Gastroesophageal sphincter (tissue), 4 donors: ENCODE data around the gene CNTNAP2. TPM values are rescaled to one million over a fixed set of nuclear protein-coding genes. Genes with fewer than 3 reads are reported as not detected.

Experiments
- ATAC-seq: fragments of 150-250 bp; one replicate; pipeline ENCODE4 v1.9.1; 2016; ENCODE audit warnings: mild to moderate bottlenecking, moderate library complexity
- H3K27ac ChIP-seq, 4 donors: fragments of 200-600 bp; sonication (generic) in 3 of 4; 1 replicate in 3 of 4; 2 replicates in 1 of 4; pipeline ENCODE4 v1.5.1; 2016 to 2019
- H3K27me3 ChIP-seq: fragments of 200-600 bp; sonication (generic); one replicate; pipeline ENCODE4 v1.5.1; 2019
- H3K36me3 ChIP-seq, 2 donors: fragments of 200-600 bp; sonication (generic); one replicate each; pipeline ENCODE4 v1.5.1; 2019; ENCODE audit warnings: control low read depth in 1 of 2
- H3K4me1 ChIP-seq, 3 donors: fragments of 200-600 bp; sonication (generic); 1 replicate in 2 of 3; 2 replicates in 1 of 3; pipeline ENCODE4 v1.5.1; 2016 to 2019; ENCODE audit warnings: control low read depth in 2 of 3
- H3K4me3 ChIP-seq, 2 donors: fragments of 200-600 bp; sonication (generic); one replicate each; pipeline ENCODE4 v1.5.1; 2019; ENCODE audit warnings: mild to moderate bottlenecking in 1 of 2, moderate library complexity in 1 of 2
- H3K9me3 ChIP-seq, 3 donors: fragments of 200-600 bp; sonication (generic); one replicate each; pipeline ENCODE4 v1.5.1; 2017 to 2019; ENCODE audit warnings: control low read depth in 2 of 3
- CTCF ChIP-seq, 4 experiments: fragments of 200-600 bp in 2 of 4; fragments of 450-650 bp in 2 of 4; sonication (generic) in 1 of 4; IDR thresholded peaks; one replicate each; pipeline ENCODE4 v1.5.1; 2017 to 2019; ENCODE audit warnings: antibody characterized with exemption in 4 of 4, mild to moderate bottlenecking in 2 of 4, moderate library complexity in 2 of 4
- EP300 ChIP-seq: sonication (generic); formaldehyde crosslinking; IDR thresholded peaks from one replicate; pipeline ENCODE4 v1.6.1; 2017; ENCODE audit warnings: antibody characterized with exemption, mild to moderate bottlenecking
- POLR2A ChIP-seq, 2 donors: fragments of 450-650 bp; IDR thresholded peaks; one replicate each; pipeline ENCODE4 v1.6.1; 2017; ENCODE audit warnings: antibody characterized with exemption in 2 of 2, mild to moderate bottlenecking in 2 of 2, moderate library complexity in 1 of 2
- POLR2AphosphoS5 ChIP-seq: sonication (generic); formaldehyde crosslinking; IDR thresholded peaks from one replicate; pipeline ENCODE4 v1.6.1; 2017; ENCODE audit warnings: antibody characterized with exemption
- WGBS, 2 donors: methylation state at CpG; one replicate each; pipeline ENCODE4 v1.1.5; 2018; ENCODE audit warnings: low coverage in 1 of 2; 5-methylcytosine and 5-hydroxymethylcytosine counted together
- total RNA-seq, 4 donors: library from RNA; depleted of rRNA; stranded (reverse); fragments of >200 nt; gene quantifications; one replicate each; pipeline ENCODE4 v1.1.0, GENCODE V29; 2016

The CNTNAP2 gene
- total RNA-seq, 4 donors from 2014 or later, result 1.5 to 8.9 (median 3.2) TPM

- TF ChIP-seq POLR2A (IDR thresholded peaks at IDR 0.05), result no peak
- Histone ChIP-seq H3K27me3 (no peaks in the 10 kb centered on the region), H3K4me1 (peaks cover 0 to 11% (median 0%) of the 10 kb centered on the region in 3 donors), H3K9me3 (no peaks in the 10 kb centered on the region), H3K4me3 (no peak overlapping the region), H3K27ac (no peak overlapping the region), H3K36me3 (no peaks in the 10 kb centered on the region)
- ATAC-seq, result no peak
- 90% methylated on average over 3 of the region's 4 CpGs; no CpG with 5 or more reads in 1 of the 2 donors for WGBS, 2 donors
Measured at GRCh38 chr7:148275359-148275890, 2158.8 kb downstream of the CNTNAP2 start.

- WGBS, 2 donors, result 53 to 69% methylated on average over 7 to 8 of the region's 11 CpGs
- H3K4me1 ChIP-seq, result peaks cover 0 to 11% (median 0%) of the 10 kb centered on the region in 3 donors
- TF ChIP-seq CTCF (IDR thresholded peaks at IDR 0.05) (no peak), EP300 (no peak), POLR2AphosphoS5 (no peak), POLR2A (IDR thresholded peaks at IDR 0.05) (no peak)
- no peaks in the 10 kb centered on the region for H3K36me3 ChIP-seq
- H3K9me3 ChIP-seq, result no peaks in the 10 kb centered on the region
- no peak overlapping the region for H3K27ac ChIP-seq
- ATAC-seq, result no peak
- H3K27me3 ChIP-seq, result no peaks in the 10 kb centered on the region
- H3K4me3 ChIP-seq, result no peak overlapping the region
Measured at GRCh38 chr7:148276314-148277041, 2159.9 kb downstream of the CNTNAP2 start.

- ATAC-seq, result no peak
Measured at GRCh38 chr7:148277042-148277660, 2160.6 kb downstream of the CNTNAP2 start.

GRCh38 chr7:148286150-148286549, 2169.5 kb downstream of the CNTNAP2 start:
- H3K4me1 ChIP-seq, result peaks cover 0 to 9% (median 0%) of the 10 kb centered on the region in 3 donors
- ATAC-seq, result no peak

More at GRCh38 chr7:148277042-148277660, 2160.6 kb downstream of the CNTNAP2 start:
- Histone ChIP-seq H3K27me3 (no peaks in the 10 kb centered on the region), H3K4me3 (no peak overlapping the region), H3K9me3 (no peaks in the 10 kb centered on the region), H3K36me3 (no peaks in the 10 kb centered on the region), H3K27ac (no peak overlapping the region), H3K4me1 (peaks cover 0 to 11% (median 0%) of the 10 kb centered on the region in 3 donors)
- TF ChIP-seq CTCF (IDR thresholded peaks at IDR 0.05), result no peak
- WGBS, 2 donors, result 58 to 71% methylated on average over 3 to 4 of the region's 11 CpGs

More at GRCh38 chr7:148286150-148286549, 2169.5 kb downstream of the CNTNAP2 start:
- H3K27me3 ChIP-seq, result no peaks in the 10 kb centered on the region
- TF ChIP-seq POLR2AphosphoS5 (no peak), POLR2A (IDR thresholded peaks at IDR 0.05) (no peak), CTCF (IDR thresholded peaks at IDR 0.05) (peak in 3 of 4 experiments; percentile 10 to 48 (median 20)), EP300 (no peak)
- H3K4me3 ChIP-seq, result no peak overlapping the region
- H3K36me3 ChIP-seq, result no peaks in the 10 kb centered on the region
- WGBS, 2 donors, result 41% methylated on average over 2 of the region's 2 CpGs
- no peak overlapping the region for H3K27ac ChIP-seq
- no peaks in the 10 kb centered on the region for H3K9me3 ChIP-seq
